Tibial nerve (tissue), 3 donors: ENCODE data around the gene NTRK2.

Source experiments
- POLR2A ChIP-seq, 2 donors: fragments of 450-650 bp; IDR thresholded peaks; one replicate each; pipeline ENCODE4 v1.6.1; 2017; ENCODE audit warnings: antibody characterized with exemption in 2 of 2, mild to moderate bottlenecking in 2 of 2, moderate library complexity in 2 of 2
- TF ChIP-seq, protein P1 (sequence below), 5 experiments: fragments of 200-600 bp in 3 of 5; fragments of 450-650 bp in 2 of 5; sonication (generic) in 3 of 5; IDR thresholded peaks; one replicate each; pipeline ENCODE4 v1.5.1; 2016 to 2019; ENCODE audit warnings: antibody characterized with exemption in 5 of 5, mild to moderate bottlenecking in 3 of 5, moderate library complexity in 2 of 5

DNA sequence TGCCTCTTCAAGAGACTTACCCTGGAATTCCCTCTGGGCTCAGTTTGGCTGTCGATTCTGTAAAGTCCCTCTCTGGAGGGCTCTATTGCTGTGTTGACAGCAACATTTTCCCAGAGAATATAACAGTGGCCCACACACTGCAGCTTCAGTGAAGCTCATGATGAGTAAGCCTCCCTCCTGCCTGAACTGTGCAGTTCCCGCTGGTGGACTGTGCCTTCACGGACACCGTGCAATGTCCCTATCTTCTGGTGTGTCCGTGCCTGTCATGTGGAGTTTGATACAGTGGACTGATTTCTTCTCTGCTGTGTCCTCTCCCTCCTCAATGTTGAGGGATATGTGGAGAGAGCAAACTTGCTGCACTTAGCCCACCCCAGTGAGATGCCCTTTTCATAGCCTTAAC, 109.0 kb downstream of the NTRK2 start:
- no peak for TF ChIP-seq POLR2A (IDR thresholded peaks at IDR 0.05)
- TF ChIP-seq, protein P1, sequence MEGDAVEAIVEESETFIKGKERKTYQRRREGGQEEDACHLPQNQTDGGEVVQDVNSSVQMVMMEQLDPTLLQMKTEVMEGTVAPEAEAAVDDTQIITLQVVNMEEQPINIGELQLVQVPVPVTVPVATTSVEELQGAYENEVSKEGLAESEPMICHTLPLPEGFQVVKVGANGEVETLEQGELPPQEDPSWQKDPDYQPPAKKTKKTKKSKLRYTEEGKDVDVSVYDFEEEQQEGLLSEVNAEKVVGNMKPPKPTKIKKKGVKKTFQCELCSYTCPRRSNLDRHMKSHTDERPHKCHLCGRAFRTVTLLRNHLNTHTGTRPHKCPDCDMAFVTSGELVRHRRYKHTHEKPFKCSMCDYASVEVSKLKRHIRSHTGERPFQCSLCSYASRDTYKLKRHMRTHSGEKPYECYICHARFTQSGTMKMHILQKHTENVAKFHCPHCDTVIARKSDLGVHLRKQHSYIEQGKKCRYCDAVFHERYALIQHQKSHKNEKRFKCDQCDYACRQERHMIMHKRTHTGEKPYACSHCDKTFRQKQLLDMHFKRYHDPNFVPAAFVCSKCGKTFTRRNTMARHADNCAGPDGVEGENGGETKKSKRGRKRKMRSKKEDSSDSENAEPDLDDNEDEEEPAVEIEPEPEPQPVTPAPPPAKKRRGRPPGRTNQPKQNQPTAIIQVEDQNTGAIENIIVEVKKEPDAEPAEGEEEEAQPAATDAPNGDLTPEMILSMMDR (IDR thresholded peaks at IDR 0.05) = no peak
